HepG2 (cell line): Measurements from ENCODE around the gene KLHDC7A. TPM values are rescaled to one million over a fixed set of nuclear protein-coding genes. Genes with fewer than 3 reads are reported as not detected.

Experiments used
- EP300 ChIP-seq, 3 experiments: sonication (generic) in 1 of 3; formaldehyde crosslinking in 1 of 3; IDR thresholded peaks; 2 replicates each; pipeline versions ENCODE4 v1.5.1 to v1.6.1; 2011 to 2020; ENCODE audit warnings: low read depth in 2 of 3, low read length in 2 of 3, borderline replicate concordance in 1 of 3, improper control_type of control experiment in 1 of 3, mild to moderate bottlenecking in 1 of 3, missing genetic modification reagents in 1 of 3, moderate library complexity in 1 of 3
- GZF1 ChIP-seq: sonication (generic); formaldehyde crosslinking; IDR thresholded peaks from 2 replicates; pipeline ENCODE4 v1.5.1; 2020; ENCODE audit warnings: mild to moderate bottlenecking, missing genetic modification reagents
- HNF4G ChIP-seq, 2 experiments: sonication (generic) in 1 of 2; formaldehyde crosslinking in 1 of 2; IDR thresholded peaks; 2 replicates each; pipeline versions ENCODE4 v1.4.0 to v1.6.1; 2011 to 2020; ENCODE audit warnings: borderline replicate concordance in 2 of 2, low read depth in 2 of 2, mild to moderate bottlenecking in 2 of 2, low read length in 1 of 2, missing genetic modification reagents in 1 of 2, moderate library complexity in 1 of 2
- PHF21A ChIP-seq: sonication (generic); formaldehyde crosslinking; IDR thresholded peaks from 2 replicates; pipeline ENCODE4 v1.5.0; 2020; ENCODE audit warnings: mild to moderate bottlenecking, missing genetic modification reagents
- RBFOX2 ChIP-seq: fragments of 200-400 bp; formaldehyde crosslinking; IDR thresholded peaks from 2 replicates; pipeline ENCODE4 v1.6.1; 2017; ENCODE audit warnings: low read depth, mild to moderate bottlenecking, low read length
- TEAD3 ChIP-seq: optimal IDR thresholded peaks from 2 replicates; pipeline ENCODE3; 2016; ENCODE audit warnings: borderline replicate concordance
- ZFY ChIP-seq: sonication (generic); formaldehyde crosslinking; IDR thresholded peaks from 2 replicates; pipeline ENCODE4 v1.4.0; 2020; ENCODE audit warnings: missing genetic modification reagents
- ZNF549 ChIP-seq: sonication (generic); formaldehyde crosslinking; IDR thresholded peaks from 2 replicates; pipeline ENCODE4 v1.5.0; 2020; ENCODE audit warnings: missing genetic modification reagents
- ZNF761 ChIP-seq: sonication (generic); formaldehyde crosslinking; conservative IDR thresholded peaks from 2 replicates; pipeline ENCODE4 v1.4.0; 2020; ENCODE audit warnings: mild to moderate bottlenecking, missing genetic modification reagents
- ZNF879 ChIP-seq: sonication (generic); formaldehyde crosslinking; IDR thresholded peaks from 2 replicates; pipeline ENCODE4 v1.8.1; 2023; ENCODE audit warnings: missing genetic modification reagents
- polyA plus RNA-seq, 8 experiments: library from polyadenylated mRNA; depleted of rRNA in 3 of 8; stranded (reverse) in 7 of 8; unstranded in 1 of 8; fragments of >200 nt; fragmentation: Illumina TruSeq in 4 of 8; extraction: Trizol in 4 of 8; gene quantifications; 2 replicates each; pipeline versions ENCODE4 v1.2.1 to v1.2.3, GENCODE V29; 2011 to 2016; ENCODE audit warnings: low read depth in 4 of 8, missing spikeins in 1 of 8, mixed read lengths in 1 of 8; ENCODE audit not compliant: insufficient read depth in 1 of 8
- total RNA-seq, 5 experiments: library from RNA; depleted of rRNA; stranded (reverse); fragments of >200 nt; fragmentation: Illumina TruSeq; extraction: Trizol; gene quantifications; 2 replicates each; pipeline ENCODE4 v1.2.3, GENCODE V29; 2016; ENCODE audit warnings: low read depth in 1 of 5
- TF ChIP-seq, protein P1 (sequence below): IDR thresholded peaks from 2 replicates; pipeline ENCODE4 v1.6.1; 2016; ENCODE audit warnings: missing biosample characterization, missing genetic modification reagents, low read depth
- TF ChIP-seq, protein P2 (sequence below): sonication (generic); formaldehyde crosslinking; IDR thresholded peaks from 2 replicates; pipeline ENCODE4 v1.4.0; 2020; ENCODE audit warnings: missing genetic modification reagents
- TF ChIP-seq, protein P3 (sequence below), 2 experiments: sonication (generic) in 1 of 2; formaldehyde crosslinking in 1 of 2; IDR thresholded peaks; 2 replicates each; pipeline versions ENCODE4 v1.4.0 to v1.6.1; 2018 to 2020; ENCODE audit warnings: missing genetic modification reagents in 2 of 2, borderline replicate concordance in 1 of 2, low read depth in 1 of 2, mild to moderate bottlenecking in 1 of 2, missing biosample characterization in 1 of 2
- TF ChIP-seq, protein P4 (sequence below): sonication (generic); formaldehyde crosslinking; IDR thresholded peaks from 2 replicates; pipeline ENCODE4 v1.5.0; 2020; ENCODE audit warnings: missing genetic modification reagents
- TF ChIP-seq, protein P5 (sequence below): sonication (generic); formaldehyde crosslinking; IDR thresholded peaks from 2 replicates; pipeline ENCODE4 v1.4.0; 2020; ENCODE audit warnings: missing genetic modification reagents, low read depth, mild to moderate bottlenecking, borderline replicate concordance
- TF ChIP-seq, protein P6 (sequence below): sonication (generic); formaldehyde crosslinking; IDR thresholded peaks from 2 replicates; pipeline ENCODE4 v1.5.0; 2020; ENCODE audit warnings: mild to moderate bottlenecking, missing genetic modification reagents

Gene KLHDC7A
- total and polyA plus RNA-seq, 2 of the 13 experiments (the other 11 are each of a cell fraction or from before 2014, with no cell fraction given) = 0.15 to 1.8 TPM

DNA sequence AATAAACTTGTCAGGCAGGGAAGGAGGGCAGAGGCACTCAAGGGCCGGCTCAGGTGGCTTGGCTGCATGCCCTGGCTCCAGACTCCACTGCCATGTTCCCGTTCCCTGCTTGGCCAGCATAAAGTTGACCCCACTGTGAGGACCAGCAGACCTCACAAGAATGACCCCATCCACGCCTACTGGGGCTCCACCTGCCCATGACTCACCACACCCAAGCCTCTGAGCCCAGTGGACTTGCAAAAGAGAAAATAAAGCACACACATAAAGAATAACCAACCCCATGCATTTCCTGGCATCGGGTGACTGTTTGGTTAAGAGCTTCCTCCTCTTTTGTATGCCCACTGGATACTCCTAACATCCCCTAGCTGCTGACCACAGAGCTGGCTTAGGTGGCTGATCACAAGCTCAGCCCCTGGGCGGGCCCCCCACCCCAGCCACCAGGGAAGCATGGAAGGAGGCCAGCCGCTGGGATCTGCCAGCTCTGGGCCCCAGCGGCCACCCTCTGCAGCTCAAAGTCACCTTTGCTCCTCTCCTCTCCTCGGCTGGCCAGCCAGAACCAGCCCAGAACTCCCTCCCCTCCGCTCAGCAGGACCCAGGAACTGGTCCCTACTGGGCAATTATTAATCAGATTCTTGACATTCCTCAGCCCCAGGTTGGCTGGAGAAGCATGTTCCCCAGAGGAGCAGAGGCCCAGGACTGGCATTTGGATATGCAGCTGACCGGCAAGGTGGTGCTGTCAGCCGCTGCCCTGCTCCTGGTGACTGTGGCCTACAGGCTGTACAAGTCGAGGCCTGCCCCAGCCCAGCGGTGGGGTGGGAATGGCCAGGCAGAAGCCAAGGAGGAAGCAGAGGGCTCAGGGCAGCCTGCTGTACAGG, at the start of gene KLHDC7A (continued):
- TF ChIP-seq, protein P1, sequence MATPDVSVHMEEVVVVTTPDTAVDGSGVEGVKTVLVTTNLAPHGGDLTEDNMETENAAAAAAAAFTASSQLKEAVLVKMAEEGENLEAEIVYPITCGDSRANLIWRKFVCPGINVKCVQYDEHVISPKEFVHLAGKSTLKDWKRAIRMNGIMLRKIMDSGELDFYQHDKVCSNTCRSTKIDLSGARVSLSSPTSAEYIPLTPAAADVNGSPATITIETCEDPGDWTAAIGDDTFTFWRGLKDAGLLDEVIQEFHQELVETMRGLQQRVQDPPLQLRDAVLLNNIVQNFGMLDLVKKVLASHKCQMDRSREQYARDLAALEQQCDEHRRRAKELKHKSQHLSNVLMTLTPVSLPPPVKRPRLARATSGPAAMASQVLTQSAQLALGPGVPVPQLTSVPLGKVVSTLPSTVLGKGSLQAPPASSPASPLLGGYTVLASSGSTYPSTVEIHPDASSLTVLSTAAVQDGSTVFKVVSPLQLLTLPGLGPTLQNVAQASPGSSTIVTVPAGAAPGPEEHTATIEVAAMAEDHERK (CRISPR knock-in tag) = no peak
- TF ChIP-seq, protein P2, sequence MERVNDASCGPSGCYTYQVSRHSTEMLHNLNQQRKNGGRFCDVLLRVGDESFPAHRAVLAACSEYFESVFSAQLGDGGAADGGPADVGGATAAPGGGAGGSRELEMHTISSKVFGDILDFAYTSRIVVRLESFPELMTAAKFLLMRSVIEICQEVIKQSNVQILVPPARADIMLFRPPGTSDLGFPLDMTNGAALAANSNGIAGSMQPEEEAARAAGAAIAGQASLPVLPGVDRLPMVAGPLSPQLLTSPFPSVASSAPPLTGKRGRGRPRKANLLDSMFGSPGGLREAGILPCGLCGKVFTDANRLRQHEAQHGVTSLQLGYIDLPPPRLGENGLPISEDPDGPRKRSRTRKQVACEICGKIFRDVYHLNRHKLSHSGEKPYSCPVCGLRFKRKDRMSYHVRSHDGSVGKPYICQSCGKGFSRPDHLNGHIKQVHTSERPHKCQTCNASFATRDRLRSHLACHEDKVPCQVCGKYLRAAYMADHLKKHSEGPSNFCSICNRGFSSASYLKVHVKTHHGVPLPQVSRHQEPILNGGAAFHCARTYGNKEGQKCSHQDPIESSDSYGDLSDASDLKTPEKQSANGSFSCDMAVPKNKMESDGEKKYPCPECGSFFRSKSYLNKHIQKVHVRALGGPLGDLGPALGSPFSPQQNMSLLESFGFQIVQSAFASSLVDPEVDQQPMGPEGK (CRISPR knock-in tag) = peak; percentile 78
- TF ChIP-seq ZNF761 (CRISPR knock-in tag) = peak; percentile 69
- no peak for TF ChIP-seq GZF1
- TF ChIP-seq ZNF879 (CRISPR knock-in tag) = no peak
- no peak for TF ChIP-seq ZNF549
- TF ChIP-seq RBFOX2 = peak; percentile 42; the same call in 1 of the 2 replicates
- TF ChIP-seq, protein P3, sequence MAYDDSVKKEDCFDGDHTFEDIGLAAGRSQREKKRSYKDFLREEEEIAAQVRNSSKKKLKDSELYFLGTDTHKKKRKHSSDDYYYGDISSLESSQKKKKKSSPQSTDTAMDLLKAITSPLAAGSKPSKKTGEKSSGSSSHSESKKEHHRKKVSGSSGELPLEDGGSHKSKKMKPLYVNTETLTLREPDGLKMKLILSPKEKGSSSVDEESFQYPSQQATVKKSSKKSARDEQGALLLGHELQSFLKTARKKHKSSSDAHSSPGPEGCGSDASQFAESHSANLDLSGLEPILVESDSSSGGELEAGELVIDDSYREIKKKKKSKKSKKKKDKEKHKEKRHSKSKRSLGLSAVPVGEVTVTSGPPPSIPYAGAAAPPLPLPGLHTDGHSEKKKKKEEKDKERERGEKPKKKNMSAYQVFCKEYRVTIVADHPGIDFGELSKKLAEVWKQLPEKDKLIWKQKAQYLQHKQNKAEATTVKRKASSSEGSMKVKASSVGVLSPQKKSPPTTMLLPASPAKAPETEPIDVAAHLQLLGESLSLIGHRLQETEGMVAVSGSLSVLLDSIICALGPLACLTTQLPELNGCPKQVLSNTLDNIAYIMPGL (CRISPR knock-in tag; IDR thresholded peaks at IDR 0.05; ENCODE audit: borderline replicate concordance in 1 of 2, low read depth in 1 of 2) = 0 out of 4 replicates have a peak, but pooled peaks of 1 of the 2 experiments have one; percentile 23
- peak in 1 of 2 experiments; percentile 32; a peak in 1 of 4 replicates for TF ChIP-seq EP300 (IDR thresholded peaks at IDR 0.05; ENCODE audit: low read depth in 2 of 2, low read length in 2 of 2)
- no peak for TF ChIP-seq EP300 (CRISPR knock-in tag; IDR thresholded peaks at IDR 0.05; ENCODE audit: borderline replicate concordance)
- TF ChIP-seq, protein P4, sequence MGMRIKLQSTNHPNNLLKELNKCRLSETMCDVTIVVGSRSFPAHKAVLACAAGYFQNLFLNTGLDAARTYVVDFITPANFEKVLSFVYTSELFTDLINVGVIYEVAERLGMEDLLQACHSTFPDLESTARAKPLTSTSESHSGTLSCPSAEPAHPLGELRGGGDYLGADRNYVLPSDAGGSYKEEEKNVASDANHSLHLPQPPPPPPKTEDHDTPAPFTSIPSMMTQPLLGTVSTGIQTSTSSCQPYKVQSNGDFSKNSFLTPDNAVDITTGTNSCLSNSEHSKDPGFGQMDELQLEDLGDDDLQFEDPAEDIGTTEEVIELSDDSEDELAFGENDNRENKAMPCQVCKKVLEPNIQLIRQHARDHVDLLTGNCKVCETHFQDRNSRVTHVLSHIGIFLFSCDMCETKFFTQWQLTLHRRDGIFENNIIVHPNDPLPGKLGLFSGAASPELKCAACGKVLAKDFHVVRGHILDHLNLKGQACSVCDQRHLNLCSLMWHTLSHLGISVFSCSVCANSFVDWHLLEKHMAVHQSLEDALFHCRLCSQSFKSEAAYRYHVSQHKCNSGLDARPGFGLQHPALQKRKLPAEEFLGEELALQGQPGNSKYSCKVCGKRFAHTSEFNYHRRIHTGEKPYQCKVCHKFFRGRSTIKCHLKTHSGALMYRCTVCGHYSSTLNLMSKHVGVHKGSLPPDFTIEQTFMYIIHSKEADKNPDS (CRISPR knock-in tag) = 0 out of 2 replicates have a peak, but pooled peaks have one; percentile 47
- peak; percentile 97 for TF ChIP-seq TEAD3 (CRISPR knock-in tag)
- TF ChIP-seq HNF4G (IDR thresholded peaks at IDR 0.05; ENCODE audit: borderline replicate concordance, low read depth, low read length) = peak; percentile 37; the same call in 1 of the 2 replicates
- no peak for TF ChIP-seq HNF4G (CRISPR knock-in tag; IDR thresholded peaks at IDR 0.05; ENCODE audit: borderline replicate concordance, low read depth)
- TF ChIP-seq, protein P5, sequence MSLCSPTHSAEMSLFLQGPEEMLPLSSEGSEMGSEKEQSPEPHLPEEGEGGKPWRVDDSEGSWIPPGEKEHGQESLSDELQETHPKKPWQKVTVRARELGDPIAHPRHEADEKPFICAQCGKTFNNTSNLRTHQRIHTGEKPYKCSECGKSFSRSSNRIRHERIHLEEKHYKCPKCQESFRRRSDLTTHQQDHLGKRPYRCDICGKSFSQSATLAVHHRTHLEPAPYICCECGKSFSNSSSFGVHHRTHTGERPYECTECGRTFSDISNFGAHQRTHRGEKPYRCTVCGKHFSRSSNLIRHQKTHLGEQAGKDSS (CRISPR knock-in tag) = 0 out of 2 replicates have a peak, but pooled peaks have one; percentile 61
- TF ChIP-seq PHF21A (CRISPR knock-in tag) = peak; percentile 90
- TF ChIP-seq, protein P6, sequence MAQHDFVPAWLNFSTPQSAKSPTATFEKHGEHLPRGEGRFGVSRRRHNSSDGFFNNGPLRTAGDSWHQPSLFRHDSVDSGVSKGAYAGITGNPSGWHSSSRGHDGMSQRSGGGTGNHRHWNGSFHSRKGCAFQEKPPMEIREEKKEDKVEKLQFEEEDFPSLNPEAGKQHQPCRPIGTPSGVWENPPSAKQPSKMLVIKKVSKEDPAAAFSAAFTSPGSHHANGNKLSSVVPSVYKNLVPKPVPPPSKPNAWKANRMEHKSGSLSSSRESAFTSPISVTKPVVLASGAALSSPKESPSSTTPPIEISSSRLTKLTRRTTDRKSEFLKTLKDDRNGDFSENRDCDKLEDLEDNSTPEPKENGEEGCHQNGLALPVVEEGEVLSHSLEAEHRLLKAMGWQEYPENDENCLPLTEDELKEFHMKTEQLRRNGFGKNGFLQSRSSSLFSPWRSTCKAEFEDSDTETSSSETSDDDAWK (CRISPR knock-in tag) = no peak
- TF ChIP-seq ZFY (CRISPR knock-in tag) = peak; percentile 80
